Measurements from ENCODE around the gene NUAK1.

NUAK1 gene

GRCh38 chr12:106134294-106134949 is 4.3 kb downstream of the NUAK1 start:
- Histone ChIP-seq H3K4me2 (ENCODE audit: low read length) (no peak overlapping the region), H3K27ac (ENCODE audit: low read depth, low read length) (no peak overlapping the region), H3K36me3 (ENCODE audit: control insufficient read depth, low read length) (no peaks in the 10 kb centered on the region), H3K27me3 (ENCODE audit: control insufficient read depth, low read length) (peaks cover 38% of the 10 kb centered on the region), H4K20me1 (ENCODE audit: control insufficient read depth, insufficient read depth, low read depth, low read length) (no peaks in the 10 kb centered on the region), H3K4me1 (ENCODE audit: control insufficient read depth, low read length) (peaks cover 8% of the 10 kb centered on the region), H3F3A (ENCODE audit: control insufficient read depth, insufficient read depth) (no peaks in the 10 kb centered on the region), H3K79me2 (ENCODE audit: control insufficient read depth, low read length) (no peaks in the 10 kb centered on the region), H3K4me3 (ENCODE audit: low read length) (no peak overlapping the region), H3K9me2 (replicated peaks; ENCODE audit: control insufficient read depth, low read length) (no peaks in the 10 kb centered on the region), H3K9me3 (ENCODE audit: control insufficient read depth, insufficient read depth, low read length) (no peaks in the 10 kb centered on the region)
- no peak for TF ChIP-seq CTCF (IDR thresholded peaks at IDR 0.05; ENCODE audit: low read depth, low read length, poor library complexity, severe bottlenecking)
- no peak for TF ChIP-seq EZH2phosphoT487 (IDR thresholded peaks at IDR 0.05; ENCODE audit: borderline replicate concordance, low read length)

GRCh38 chr12:106133136-106134087 is 5.3 kb downstream of the NUAK1 start:
- no peak overlapping the region for H3K4me2 ChIP-seq (ENCODE audit: low read length)
- TF ChIP-seq CTCF (IDR thresholded peaks at IDR 0.05; ENCODE audit: low read depth, low read length, poor library complexity, severe bottlenecking) = no peak
- TF ChIP-seq EZH2phosphoT487 (IDR thresholded peaks at IDR 0.05; ENCODE audit: borderline replicate concordance, low read length) = no peak
- no peaks in the 10 kb centered on the region for H3K79me2 ChIP-seq (ENCODE audit: control insufficient read depth, low read length)
- H3K4me3 ChIP-seq (ENCODE audit: low read length) = no peak overlapping the region
- no peaks in the 10 kb centered on the region for H4K20me1 ChIP-seq (ENCODE audit: control insufficient read depth, insufficient read depth, low read depth, low read length)
- H3F3A ChIP-seq (ENCODE audit: control insufficient read depth, insufficient read depth) = no peaks in the 10 kb centered on the region
- no peaks in the 10 kb centered on the region for H3K9me2 ChIP-seq (replicated peaks; ENCODE audit: control insufficient read depth, low read length)
- peaks cover 8% of the 10 kb centered on the region for H3K4me1 ChIP-seq (ENCODE audit: control insufficient read depth, low read length)
- H3K9me3 ChIP-seq (ENCODE audit: control insufficient read depth, insufficient read depth, low read length) = no peaks in the 10 kb centered on the region
- H3K36me3 ChIP-seq (ENCODE audit: control insufficient read depth, low read length) = no peaks in the 10 kb centered on the region
- H3K27me3 ChIP-seq (ENCODE audit: control insufficient read depth, low read length) = peaks cover 31% of the 10 kb centered on the region
- no peak overlapping the region for H3K27ac ChIP-seq (ENCODE audit: low read depth, low read length)

GRCh38 chr12:106132175-106133135 is 6.3 kb downstream of the NUAK1 start:
- Histone ChIP-seq H4K20me1 (ENCODE audit: control insufficient read depth, insufficient read depth, low read depth, low read length) (no peaks in the 10 kb centered on the region), H3K4me2 (ENCODE audit: low read length) (no peak overlapping the region), H3K9me3 (ENCODE audit: control insufficient read depth, insufficient read depth, low read length) (no peaks in the 10 kb centered on the region), H3K27me3 (ENCODE audit: control insufficient read depth, low read length) (peaks cover 21% of the 10 kb centered on the region), H3K27ac (ENCODE audit: low read depth, low read length) (no peak overlapping the region), H3K79me2 (ENCODE audit: control insufficient read depth, low read length) (no peaks in the 10 kb centered on the region), H3F3A (ENCODE audit: control insufficient read depth, insufficient read depth) (no peaks in the 10 kb centered on the region), H3K4me1 (ENCODE audit: control insufficient read depth, low read length) (peaks cover 8% of the 10 kb centered on the region), H3K4me3 (ENCODE audit: low read length) (no peak overlapping the region), H3K9me2 (replicated peaks; ENCODE audit: control insufficient read depth, low read length) (no peaks in the 10 kb centered on the region), H3K36me3 (ENCODE audit: control insufficient read depth, low read length) (no peaks in the 10 kb centered on the region)
- TF ChIP-seq CTCF (IDR thresholded peaks at IDR 0.05; ENCODE audit: low read depth, low read length, poor library complexity, severe bottlenecking) (no peak), EZH2phosphoT487 (IDR thresholded peaks at IDR 0.05; ENCODE audit: borderline replicate concordance, low read length) (no peak)

Measured in DOHH2 (cell line).